ENCODE data around the gene SEBOX.
A peak's percentile ranks its signal among the peaks of the same experiment; 100 is the strongest.
"Not testable (repeated sequence)": the region's sequence is repeated elsewhere in the genome, so short reads cannot be mapped to it uniquely, and the experiment has no call there.

The SEBOX gene

GRCh38 chr17:28340374-28340773 lies 24.6 kb downstream of the SEBOX start:
- no peak for DNase-seq (ENCODE audit: low read depth in 2 of 2)

GRCh38 chr17:28339431-28339830 lies 25.6 kb downstream of the SEBOX start:
- no peak for DNase-seq (ENCODE audit: low read depth in 2 of 2)

GRCh38 chr17:28338769-28339212 lies 26.2 kb downstream of the SEBOX start:
- DNase-seq (ENCODE audit: low read depth in 2 of 2): not testable (repeated sequence)

GRCh38 chr17:28338056-28338768 lies 26.8 kb downstream of the SEBOX start:
- no peak for DNase-seq (ENCODE audit: low read depth in 2 of 2)

GRCh38 chr17:28335959-28336871 lies 28.8 kb downstream of the SEBOX start:
- no peak for DNase-seq (ENCODE audit: low read depth in 2 of 2)

- DNase-seq (ENCODE audit: low read depth in 2 of 2): peak; percentile 91 to 96
Observed at GRCh38 chr17:28335201-28335958, 29.6 kb downstream of the SEBOX start, which contains the start of the genes IFT20 and TNFAIP1. IFT20 (minus strand) TSS chr17:28335472; CDS start chr17:28331985, 3,487 bp downstream. TNFAIP1 (plus strand) TSS chr17:28335761; CDS start chr17:28339522, 3,761 bp downstream.

- no peak for DNase-seq (ENCODE audit: low read depth in 2 of 2)
Observed at GRCh38 chr17:28334666-28335200, 30.3 kb downstream of the SEBOX start.

GRCh38 chr17:28334171-28334570 lies 30.8 kb downstream of the SEBOX start:
- DNase-seq (ENCODE audit: low read depth in 2 of 2): no peak

GRCh38 chr17:28333083-28333746 lies 31.8 kb downstream of the SEBOX start:
- no peak for DNase-seq (ENCODE audit: low read depth in 2 of 2)

GRCh38 chr17:28331891-28332420 lies 33.0 kb downstream of the SEBOX start:
- DNase-seq (ENCODE audit: low read depth in 2 of 2): no peak

- no peak for DNase-seq (ENCODE audit: low read depth in 2 of 2)
Observed at GRCh38 chr17:28330671-28331070, 34.3 kb downstream of the SEBOX start.

- DNase-seq (ENCODE audit: low read depth in 2 of 2): no peak
Observed at GRCh38 chr17:28328325-28328724, 36.7 kb downstream of the SEBOX start.

GRCh38 chr17:28327709-28328108 lies 37.3 kb downstream of the SEBOX start:
- no peak for DNase-seq (ENCODE audit: low read depth in 2 of 2)

GRCh38 chr17:28327031-28327607 lies 37.9 kb downstream of the SEBOX start:
- DNase-seq (ENCODE audit: low read depth in 2 of 2): no peak

- no peak for DNase-seq (ENCODE audit: low read depth in 2 of 2)
Observed at GRCh38 chr17:28326114-28326513, 38.9 kb downstream of the SEBOX start.

GRCh38 chr17:28325211-28325610 lies 39.8 kb downstream of the SEBOX start:
- DNase-seq (ENCODE audit: low read depth in 2 of 2): no peak

- DNase-seq (ENCODE audit: low read depth in 2 of 2): no peak
Observed at GRCh38 chr17:28324781-28325180, 40.2 kb downstream of the SEBOX start.

GRCh38 chr17:28324267-28324745 lies 40.7 kb downstream of the SEBOX start:
- no peak for DNase-seq (ENCODE audit: low read depth in 2 of 2)

GRCh38 chr17:28320215-28321061 lies 44.6 kb downstream of the SEBOX start:
- DNase-seq (ENCODE audit: low read depth in 2 of 2): no peak

Measured in stimulated activated CD4-positive, alpha-beta T cell treated with anti-CD3 and anti-CD28 coated beads, Interleukin-4, amount 100 ng/mL, for 48 hours (primary cell).